Activated CD8-positive, alpha-beta memory T cell treated with anti-CD3 and anti-CD28 coated beads, Interleukin-2, amount 10 ng/mL, durations not matched to agents 7 days and 5 days (primary cell): Measurements from ENCODE around the gene CANT1. TPM values are rescaled to one million over a fixed set of nuclear protein-coding genes. Genes with fewer than 3 reads are reported as not detected.

Experiments
- ATAC-seq: fragments of 150-1000 bp; cut with Tn5 transposase; one replicate; pipeline ENCODE4 v1.10.0; 2021; ENCODE audit warnings: moderate library complexity
- CTCF ChIA-PET: fragments of 350-600 bp; sonication (Branson Sonifier 250); formaldehyde crosslinking; loops from one replicate; lab custom pipeline; 2021; ENCODE audit warnings: antibody characterized with exemption; lab: Charles Lee
- DNase-seq: peaks from one replicate; pipeline ENCODE4 v3.0.0-alpha.2; 2020
- H3K27ac Mint-ChIP-seq: one replicate; pipeline ENCODE4 v1.8.0; 2021; ENCODE audit warnings: mild to moderate bottlenecking, mixed read lengths
- H3K27me3 Mint-ChIP-seq: one replicate; pipeline ENCODE4 v1.8.0; 2021; ENCODE audit warnings: mixed read lengths
- H3K36me3 Mint-ChIP-seq: one replicate; pipeline ENCODE4 v1.8.0; 2021; ENCODE audit warnings: mild to moderate bottlenecking, mixed read lengths
- H3K4me1 Mint-ChIP-seq: one replicate; pipeline ENCODE4 v1.8.0; 2021; ENCODE audit warnings: mixed read lengths
- H3K4me3 Mint-ChIP-seq: one replicate; pipeline ENCODE4 v1.8.0; 2021; ENCODE audit warnings: mild to moderate bottlenecking, moderate library complexity, mixed read lengths
- H3K9me3 Mint-ChIP-seq: one replicate; pipeline ENCODE4 v1.8.0; 2022; ENCODE audit warnings: low read depth, mixed read lengths
- total RNA-seq, 2 experiments: library from RNA; stranded (reverse); gene quantifications; one replicate each; pipeline ENCODE4 v1.2.3, GENCODE V29; 2021

The CANT1 gene
- total RNA-seq, 2 experiments from 2014 or later = 67.2 to 78.3 TPM

DNA sequence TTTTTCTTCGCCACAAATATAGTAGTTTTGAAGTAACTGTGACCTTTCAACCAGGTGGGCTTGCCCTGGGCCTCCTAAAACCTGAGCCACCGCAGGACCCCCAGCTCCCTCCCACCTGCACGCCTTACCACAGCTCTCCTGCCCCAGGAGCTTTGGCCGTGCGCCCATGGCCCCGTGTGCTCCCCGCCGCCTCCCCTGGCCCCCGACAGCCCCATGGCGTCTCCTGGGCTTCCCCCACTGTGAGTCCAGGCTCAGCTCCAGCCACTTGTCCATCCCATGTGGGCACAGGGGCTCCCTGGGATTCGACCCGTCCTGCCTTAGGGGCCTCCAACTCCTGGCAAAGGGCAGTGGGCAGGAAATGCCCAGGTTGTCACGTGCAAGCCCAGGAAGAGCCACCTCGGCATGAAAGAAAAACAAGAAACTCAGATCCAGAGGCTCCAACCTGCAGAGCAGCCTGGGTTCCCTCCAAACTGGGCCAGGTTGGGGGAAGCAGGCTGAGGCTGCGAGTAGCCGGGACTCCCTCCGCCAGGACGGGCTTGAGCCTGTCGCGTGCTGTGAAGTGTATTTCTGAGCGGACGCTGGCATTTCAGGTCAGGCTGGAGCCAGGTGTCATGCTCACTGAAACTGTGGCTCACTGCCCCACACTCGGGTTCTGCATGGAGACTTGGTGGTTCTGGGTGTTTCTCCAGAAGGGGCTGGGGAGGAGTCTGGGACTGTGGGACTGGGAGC is 35.6 kb downstream of the CANT1 start:
- CTCF ChIA-PET = interaction anchor here (5.7 kb wide), 1 partner anchor 108 kb away, joined by 70 read pairs; no protein-coding TSS in a partner anchor
- no peaks in the 10 kb centered on the region for H3K9me3 Mint-ChIP-seq
- ATAC-seq (no peak), DNase-seq (peak; percentile 31)
- H3K27ac Mint-ChIP-seq = no peak overlapping the region
- H3K4me3 Mint-ChIP-seq = no peak overlapping the region
- H3K27me3 Mint-ChIP-seq = no peaks in the 10 kb centered on the region
- peaks cover 13% of the 10 kb centered on the region for H3K4me1 Mint-ChIP-seq
- peaks cover 4% of the 10 kb centered on the region for H3K36me3 Mint-ChIP-seq

DNA sequence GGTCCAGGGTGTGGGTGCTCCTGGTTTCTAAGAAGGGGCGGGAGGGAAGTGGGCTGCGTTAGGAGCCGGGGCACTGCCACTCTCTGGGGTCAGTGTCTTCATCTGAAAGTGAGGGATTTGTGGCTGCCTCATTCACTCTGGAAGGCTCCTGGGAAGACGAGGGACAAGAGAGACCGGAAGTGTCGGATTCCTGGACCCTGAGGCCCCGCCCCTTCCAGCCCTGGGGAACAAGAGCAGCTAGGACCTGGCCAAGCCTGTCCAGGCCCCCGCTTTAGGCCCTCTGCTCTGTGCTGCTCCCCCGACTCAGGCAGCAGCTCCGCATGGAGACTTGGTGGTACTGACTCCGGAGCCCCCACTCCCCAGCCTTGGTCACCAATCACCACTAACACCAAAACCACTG is 36.4 kb downstream of the CANT1 start:
- no peaks in the 10 kb centered on the region for H3K9me3 Mint-ChIP-seq
- no peak overlapping the region for H3K27ac Mint-ChIP-seq
- H3K36me3 Mint-ChIP-seq = peaks cover 4% of the 10 kb centered on the region
- H3K27me3 Mint-ChIP-seq = no peaks in the 10 kb centered on the region
- no peak overlapping the region for H3K4me3 Mint-ChIP-seq
- no peak for ATAC-seq
- CTCF ChIA-PET = interaction anchor here (5.7 kb wide), 1 partner anchor 107 kb away, joined by 70 read pairs; no protein-coding TSS in a partner anchor
- H3K4me1 Mint-ChIP-seq = peaks cover 11% of the 10 kb centered on the region
- no peak for DNase-seq

DNA sequence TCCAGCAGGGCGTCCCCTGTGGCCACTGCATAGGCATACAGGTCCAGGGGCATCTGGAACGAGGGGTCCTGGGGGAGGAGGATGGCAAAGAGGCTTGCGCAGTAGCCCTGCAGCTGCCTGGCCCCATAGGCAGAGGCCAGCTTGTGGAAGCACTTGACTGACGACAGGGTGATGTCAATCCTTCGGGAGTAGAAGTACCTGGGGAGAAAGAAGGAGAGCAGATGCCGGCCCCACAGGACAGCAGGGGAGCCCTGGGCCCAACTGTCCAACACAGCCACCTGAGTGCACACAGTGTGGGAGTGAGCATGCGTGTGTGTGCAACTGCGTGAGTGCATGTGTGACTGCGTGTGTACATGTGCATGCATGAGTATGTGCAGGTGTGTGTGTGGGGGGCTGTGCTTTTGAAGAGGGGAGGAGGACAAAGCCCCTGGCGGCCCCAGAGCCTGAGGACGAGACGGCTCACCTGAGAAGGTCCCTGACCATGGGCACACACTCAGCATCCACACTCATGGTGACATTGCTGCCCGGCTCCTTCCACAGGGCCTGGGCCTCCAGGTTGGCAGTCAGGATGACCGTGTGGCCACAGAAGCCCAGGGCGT is 37.0 kb downstream of the CANT1 start:
- CTCF ChIA-PET = interaction anchor here (0.8 to 5.7 kb wide), 10 partner anchors 8 to 129 kb away, joined by 3 to 70 read pairs (median 6); partner anchors contain the start of gene LGALS3BP
- ATAC-seq (no peak), DNase-seq (peak; percentile 30)
- H3K36me3 Mint-ChIP-seq = peaks cover 4% of the 10 kb centered on the region
- no peak overlapping the region for H3K4me3 Mint-ChIP-seq
- H3K27ac Mint-ChIP-seq = no peak overlapping the region
- no peaks in the 10 kb centered on the region for H3K9me3 Mint-ChIP-seq
- peaks cover 8% of the 10 kb centered on the region for H3K4me1 Mint-ChIP-seq
- no peaks in the 10 kb centered on the region for H3K27me3 Mint-ChIP-seq

DNA sequence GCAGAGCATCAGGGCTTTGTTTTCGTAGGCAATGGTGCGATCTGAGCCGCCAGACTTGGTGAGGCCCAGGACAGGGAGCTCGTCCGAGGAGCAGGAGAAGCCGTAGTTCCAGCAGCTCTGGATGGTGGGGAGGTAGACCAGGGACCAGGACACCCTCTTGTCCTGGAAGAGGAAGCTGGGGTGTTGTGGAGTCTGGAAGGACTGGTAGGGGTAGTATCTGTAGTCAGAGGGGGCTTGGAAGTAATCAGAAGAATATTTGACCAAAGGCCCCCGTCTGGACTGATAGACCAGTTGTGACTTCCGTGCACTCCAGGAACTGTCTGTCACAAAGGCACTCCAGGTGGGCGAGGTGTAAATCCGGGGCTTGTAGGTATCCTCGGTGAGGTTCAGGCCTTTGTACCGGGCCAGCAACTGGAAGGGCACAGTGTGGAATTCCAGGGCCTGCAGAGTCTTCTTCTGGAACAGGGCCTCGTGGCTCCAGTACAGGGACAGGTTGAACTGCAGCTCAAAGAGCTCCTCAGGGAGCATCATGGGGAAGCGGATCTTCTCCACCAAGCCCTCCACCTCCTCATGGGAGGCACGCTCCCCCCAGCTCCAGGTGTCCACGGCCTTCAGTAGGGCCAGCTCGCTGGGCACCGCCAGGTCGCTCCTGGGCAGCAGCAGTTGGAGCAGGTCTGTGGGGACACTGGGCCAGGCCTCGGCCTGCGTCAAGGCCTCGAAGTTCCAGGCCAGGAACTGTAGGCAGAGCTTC is 37.6 kb downstream of the CANT1 start:
- no peaks in the 10 kb centered on the region for H3K9me3 Mint-ChIP-seq
- peaks cover 2% of the 10 kb centered on the region for H3K4me1 Mint-ChIP-seq
- CTCF ChIA-PET = interaction anchor here (0.7 to 5.7 kb wide), 28 partner anchors 9 to 152 kb away, joined by 3 to 70 read pairs (median 4); partner anchors contain the start of genes LGALS3BP and TIMP2
- H3K36me3 Mint-ChIP-seq = peaks cover 4% of the 10 kb centered on the region
- no peak for DNase-seq
- H3K27me3 Mint-ChIP-seq = no peaks in the 10 kb centered on the region
- H3K4me3 Mint-ChIP-seq = no peak overlapping the region
- H3K27ac Mint-ChIP-seq = no peak overlapping the region
- no peak for ATAC-seq

GRCh38 chr17:78970834-78971755 is 38.5 kb downstream of the CANT1 start:
- H3K27ac Mint-ChIP-seq = peak overlapping the region; percentile 64
- peaks cover 2% of the 10 kb centered on the region for H3K4me1 Mint-ChIP-seq
- no peaks in the 10 kb centered on the region for H3K9me3 Mint-ChIP-seq
- ATAC-seq = peak; percentile 63
- H3K36me3 Mint-ChIP-seq = peaks cover 4% of the 10 kb centered on the region
- H3K27me3 Mint-ChIP-seq = no peaks in the 10 kb centered on the region
- CTCF ChIA-PET = interaction anchor here (0.6 to 5.7 kb wide), 27 partner anchors 8 to 153 kb away, joined by 3 to 70 read pairs (median 4); partner anchors contain the start of genes LGALS3BP and TIMP2
- peak; percentile 83 for DNase-seq
- H3K4me3 Mint-ChIP-seq = no peak overlapping the region

DNA sequence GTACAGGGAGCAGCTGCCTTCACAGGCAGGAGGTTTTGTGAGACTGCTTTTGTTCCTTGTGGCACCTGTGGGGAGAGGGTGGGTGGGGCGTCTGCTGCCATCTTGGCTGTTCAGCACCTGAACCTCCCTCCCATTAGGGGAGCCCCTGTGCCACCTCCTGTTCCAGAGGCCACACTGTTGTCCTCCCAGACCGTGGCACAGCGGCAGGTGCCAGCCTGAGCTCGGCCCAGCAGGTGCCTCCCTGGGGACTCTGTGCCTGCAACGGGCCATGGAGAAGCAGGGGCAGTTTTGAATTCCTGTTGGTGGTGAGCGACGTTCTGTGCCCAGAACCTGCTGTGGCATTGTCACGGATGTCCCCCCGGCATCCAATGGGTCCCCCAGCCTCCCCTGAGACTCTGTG is 39.7 kb downstream of the CANT1 start:
- H3K27me3 Mint-ChIP-seq = no peaks in the 10 kb centered on the region
- H3K4me3 Mint-ChIP-seq = no peak overlapping the region
- H3K27ac Mint-ChIP-seq = no peak overlapping the region
- no peaks in the 10 kb centered on the region for H3K9me3 Mint-ChIP-seq
- peaks cover 4% of the 10 kb centered on the region for H3K36me3 Mint-ChIP-seq
- CTCF ChIA-PET = interaction anchor here (3.5 to 5.7 kb wide), 2 partner anchors 11 to 104 kb away, joined by 31 to 70 read pairs; partner anchors contain the start of gene LGALS3BP
- ATAC-seq (no peak), DNase-seq (no peak)
- H3K4me1 Mint-ChIP-seq = peaks cover 2% of the 10 kb centered on the region

DNA sequence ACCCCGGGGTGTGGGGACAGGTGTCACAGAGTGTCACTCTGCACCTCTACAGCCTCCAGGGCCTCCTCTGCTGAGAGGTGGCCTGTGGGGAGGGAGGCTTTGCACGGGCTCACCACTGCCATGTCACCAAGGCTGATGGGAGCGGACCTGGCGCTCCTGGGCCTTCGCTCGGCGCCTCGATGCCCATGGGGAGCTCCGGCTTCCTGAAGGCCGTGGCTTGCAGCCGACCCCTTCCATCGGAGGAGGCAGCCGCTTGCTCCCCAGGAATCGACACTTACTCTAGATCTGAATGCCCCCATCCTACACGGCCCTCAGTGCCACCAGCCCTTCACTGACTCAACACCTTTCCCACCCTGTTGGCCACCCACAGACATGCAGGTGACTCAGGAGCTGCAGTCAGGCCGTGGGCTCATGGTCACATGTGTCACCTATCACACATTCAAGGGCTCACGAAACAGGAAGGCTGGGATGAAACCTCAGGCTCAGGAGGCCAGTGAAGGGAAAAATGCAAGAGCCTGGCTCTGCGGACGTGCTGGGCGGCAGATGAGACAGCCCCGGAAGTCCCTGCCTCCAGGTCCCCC is 41.7 kb downstream of the CANT1 start:
- ATAC-seq = no peak
- no peaks in the 10 kb centered on the region for H3K27me3 Mint-ChIP-seq
- no peak overlapping the region for H3K4me3 Mint-ChIP-seq

DNA sequence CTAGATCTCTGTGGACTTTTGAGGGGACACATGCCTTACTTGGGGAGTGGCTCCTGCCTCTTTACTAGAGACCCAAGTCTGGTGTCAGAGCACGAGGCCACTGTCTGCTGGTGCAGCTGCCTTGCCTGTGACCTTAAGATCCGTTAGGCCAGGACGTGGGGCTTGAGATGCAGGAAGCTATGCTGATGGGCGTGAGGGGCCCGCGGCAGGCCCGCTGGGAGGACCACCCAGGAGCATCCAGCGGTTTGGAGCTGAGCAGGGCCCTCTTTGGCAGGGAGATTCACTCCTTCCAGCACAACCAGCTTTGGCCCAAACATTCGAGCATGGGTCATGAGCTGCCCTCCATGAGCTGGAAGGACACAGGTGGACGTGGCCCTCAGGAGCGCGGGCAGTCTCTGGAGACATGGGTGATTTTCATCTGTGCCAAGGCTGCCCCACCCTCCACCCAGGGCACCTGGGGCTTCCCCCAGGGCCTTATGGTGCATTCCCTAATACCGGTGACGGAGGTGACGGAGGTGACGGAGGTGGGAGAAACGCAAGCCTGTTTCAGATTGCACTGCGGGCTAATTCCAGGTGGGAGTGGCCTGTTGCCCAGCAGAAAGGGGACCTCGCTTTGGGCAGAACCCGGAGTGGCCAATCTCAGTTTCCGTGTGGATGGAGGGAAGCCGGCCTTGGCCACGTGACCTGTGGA is 42.5 kb downstream of the CANT1 start:
- H3K9me3 Mint-ChIP-seq = no peaks in the 10 kb centered on the region
- no peak overlapping the region for H3K4me3 Mint-ChIP-seq
- peaks cover 4% of the 10 kb centered on the region for H3K36me3 Mint-ChIP-seq
- H3K4me1 Mint-ChIP-seq = peaks cover 2% of the 10 kb centered on the region
- DNase-seq (no peak), ATAC-seq (no peak)
- no peak overlapping the region for H3K27ac Mint-ChIP-seq
- H3K27me3 Mint-ChIP-seq = no peaks in the 10 kb centered on the region
- CTCF ChIA-PET = interaction anchor here (1.1 kb wide), 1 partner anchor 101 kb away, joined by 3 read pairs; no protein-coding TSS in a partner anchor

More for the DNA sequence above, 41.7 kb downstream of the CANT1 start:
- CTCF ChIA-PET = interaction anchor here (1.1 kb wide), 1 partner anchor 102 kb away, joined by 3 read pairs; no protein-coding TSS in a partner anchor
- H3K36me3 Mint-ChIP-seq = peaks cover 4% of the 10 kb centered on the region
- H3K27ac Mint-ChIP-seq = no peak overlapping the region
- DNase-seq = no peak
- peaks cover 2% of the 10 kb centered on the region for H3K4me1 Mint-ChIP-seq
- H3K9me3 Mint-ChIP-seq = no peaks in the 10 kb centered on the region

- H3K27me3 Mint-ChIP-seq = no peaks in the 10 kb centered on the region
- H3K4me3 Mint-ChIP-seq = no peak overlapping the region
Observed at GRCh38 chr17:78966123-78966813, 43.3 kb downstream of the CANT1 start.

DNA sequence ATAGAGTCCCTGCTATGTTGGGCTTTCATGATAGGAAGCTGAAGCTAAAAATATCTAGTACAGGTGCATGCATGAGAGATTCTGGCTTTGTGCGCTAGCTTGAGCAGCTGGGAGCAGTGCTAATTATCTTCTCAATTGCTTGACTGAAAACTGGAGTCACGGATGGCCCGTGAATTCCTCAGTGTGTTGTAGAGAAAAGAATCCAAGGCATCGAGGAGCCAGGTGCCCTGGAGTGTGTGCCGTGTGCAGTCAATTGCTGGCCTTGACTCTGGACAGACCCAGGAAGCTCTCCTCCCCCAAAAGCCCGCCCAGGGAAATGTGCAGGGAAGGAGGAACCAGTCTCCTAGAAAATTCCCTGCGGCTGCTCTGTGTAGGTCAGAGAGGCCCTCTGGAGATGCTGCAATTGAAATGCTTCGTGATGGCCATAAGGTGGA is 44.1 kb downstream of the CANT1 start:
- DNase-seq (no peak), ATAC-seq (no peak)
- peaks cover 2% of the 10 kb centered on the region for H3K36me3 Mint-ChIP-seq
- no peaks in the 10 kb centered on the region for H3K27me3 Mint-ChIP-seq
- H3K4me1 Mint-ChIP-seq = no peaks in the 10 kb centered on the region
- no peaks in the 10 kb centered on the region for H3K9me3 Mint-ChIP-seq
- H3K27ac Mint-ChIP-seq = no peak overlapping the region
- H3K4me3 Mint-ChIP-seq = no peak overlapping the region
- CTCF ChIA-PET = interaction anchor here (0.5 to 1.6 kb wide), 3 partner anchors 21 to 543 kb away, joined by 3 to 4 read pairs (median 3); no protein-coding TSS in a partner anchor

More at GRCh38 chr17:78966123-78966813, 43.3 kb downstream of the CANT1 start:
- Mint-ChIP-seq H3K27ac (no peak overlapping the region), H3K9me3 (no peaks in the 10 kb centered on the region), H3K4me1 (no peaks in the 10 kb centered on the region), H3K36me3 (peaks cover 4% of the 10 kb centered on the region)
- no peak for ATAC-seq
- DNase-seq = no peak
- CTCF ChIA-PET = interaction anchor here (1.3 kb wide), 1 partner anchor 101 kb away, joined by 4 read pairs; no protein-coding TSS in a partner anchor

DNA sequence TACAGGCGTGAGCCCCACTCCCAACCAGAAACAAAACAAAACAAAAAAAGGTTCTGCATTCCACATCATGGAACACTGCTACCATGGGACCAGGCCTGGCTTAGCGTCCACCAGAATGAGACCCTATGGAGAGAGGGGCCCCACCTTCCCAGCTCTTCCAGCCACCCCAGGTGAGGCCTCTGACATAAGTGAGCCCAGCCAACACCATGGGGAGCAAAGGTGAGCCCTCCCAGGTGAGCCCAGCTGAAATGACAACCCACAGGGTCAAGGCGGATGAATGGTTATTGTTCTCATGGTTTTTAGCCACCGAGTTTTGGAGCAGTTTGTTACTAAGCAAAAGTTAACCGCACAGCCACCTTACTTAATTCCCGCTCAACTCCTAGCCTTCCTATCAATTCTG is 46.2 kb downstream of the CANT1 start:
- no peaks in the 10 kb centered on the region for H3K9me3 Mint-ChIP-seq
- no peak overlapping the region for H3K4me3 Mint-ChIP-seq
- H3K27ac Mint-ChIP-seq = no peak overlapping the region
- no peaks in the 10 kb centered on the region for H3K27me3 Mint-ChIP-seq
- CTCF ChIA-PET = no interaction called here
- H3K36me3 Mint-ChIP-seq = no peaks in the 10 kb centered on the region
- no peak for DNase-seq
- no peaks in the 10 kb centered on the region for H3K4me1 Mint-ChIP-seq
- no peak for ATAC-seq
